B cell (primary cell): ENCODE results near the gene CLK1. TPM values are rescaled to one million over a fixed set of nuclear protein-coding genes. Genes with fewer than 3 reads are reported as not detected.

ENCODE experiments used
- ATAC-seq: fragments of 200-7000 bp; cut with Tn5 transposase; one replicate; pipeline ENCODE4 v1.10.0; 2021; ENCODE audit warnings: low read depth, mild to moderate bottlenecking, moderate number of reproducible peaks, moderate library complexity
- CTCF ChIA-PET: fragments of 350-600 bp; sonication (Branson Sonifier 250); formaldehyde crosslinking; loops from one replicate; lab custom pipeline; 2021; ENCODE audit warnings: antibody characterized with exemption, inconsistent platforms; lab: Charles Lee
- POLR2A ChIA-PET: fragments of 350-600 bp; sonication (Branson Sonifier 250); formaldehyde crosslinking; loops from one replicate; lab custom pipeline; 2021; ENCODE audit warnings: antibody characterized with exemption; lab: Charles Lee
- DNase-seq: peaks from one replicate; pipeline ENCODE4 v3.0.0; 2013
- H2AFZ ChIP-seq: 2 replicates; pipeline ENCODE4 v1.6.1; 2012; ENCODE audit warnings: mild to moderate bottlenecking, low read depth, low read length; ENCODE audit not compliant: insufficient read depth, poor library complexity, severe bottlenecking
- H3K27ac ChIP-seq, 2 donors: 1 replicate in 1 of 2; 2 replicates in 1 of 2; pipeline ENCODE4 v1.5.1; 2012 to 2013; ENCODE audit warnings: low read length in 2 of 2, mild to moderate bottlenecking in 2 of 2, moderate library complexity in 1 of 2
- H3K27me3 ChIP-seq, 4 experiments: fragments of 200-600 bp in 1 of 4; sonication (generic) in 1 of 4; replicated peaks in 1 of 4; 1 replicate in 2 of 4; 2 replicates in 2 of 4; pipeline versions ENCODE4 v1.6.1 to v1.7.0; 2013 to 2016; ENCODE audit warnings: low read length in 3 of 4, mild to moderate bottlenecking in 2 of 4, mixed read lengths in 1 of 4, moderate library complexity in 1 of 4; ENCODE audit not compliant: insufficient read depth in 4 of 4, control insufficient read depth in 3 of 4; ENCODE audit errors: control extremely low read depth in 1 of 4
- H3K36me3 ChIP-seq, 2 experiments: replicated peaks in 1 of 2; 1 replicate in 1 of 2; 2 replicates in 1 of 2; pipeline versions ENCODE4 v1.6.1 to v1.7.1; 2013; ENCODE audit warnings: low read length in 1 of 2; ENCODE audit not compliant: insufficient read depth in 2 of 2, control insufficient read depth in 1 of 2; ENCODE audit errors: control extremely low read depth in 1 of 2, extremely low read depth in 1 of 2
- H3K4me1 ChIP-seq, 2 donors: fragments of 200-600 bp in 1 of 2; sonication (generic) in 1 of 2; 1 replicate in 1 of 2; 2 replicates in 1 of 2; pipeline versions ENCODE4 v1.5.1 to v1.6.1; 2013 to 2017; ENCODE audit warnings: low read length in 2 of 2; ENCODE audit not compliant: control insufficient read depth in 2 of 2, insufficient read depth in 2 of 2
- H3K4me2 ChIP-seq: replicated peaks from 2 replicates; pipeline ENCODE3; 2012; ENCODE audit warnings: mild to moderate bottlenecking, low read depth, low read length; ENCODE audit not compliant: poor library complexity, severe bottlenecking
- H3K4me3 ChIP-seq, 5 experiments: fragments of 200-600 bp in 1 of 5; sonication (generic) in 1 of 5; 1 replicate in 3 of 5; 2 replicates in 2 of 5; pipeline versions ENCODE4 v1.5.1 to v1.7.0; 2011 to 2016; ENCODE audit warnings: low read length in 4 of 5, mild to moderate bottlenecking in 4 of 5, low read depth in 2 of 5, control low read depth in 1 of 5, moderate library complexity in 1 of 5; ENCODE audit not compliant: insufficient read depth in 1 of 5; ENCODE audit errors: control extremely low read depth in 1 of 5, extremely low read depth in 1 of 5
- H3K79me2 ChIP-seq: fragments of 200-600 bp; sonication (generic); one replicate; pipeline ENCODE4 v1.6.0; 2016; ENCODE audit warnings: low read length; ENCODE audit not compliant: control insufficient read depth, insufficient read depth
- H3K9ac ChIP-seq: fragments of 200-600 bp; sonication (generic); 2 replicates; pipeline ENCODE4 v1.6.1; 2017; ENCODE audit warnings: mild to moderate bottlenecking, low read length, moderate library complexity
- H3K9me3 ChIP-seq, 3 donors: one replicate each; pipeline versions ENCODE4 v1.6.1 to v1.7.1; 2013; ENCODE audit warnings: low read length in 2 of 3; ENCODE audit not compliant: control insufficient read depth in 2 of 3, insufficient read depth in 1 of 3; ENCODE audit errors: control extremely low read depth in 1 of 3
- H4K20me1 ChIP-seq: 2 replicates; pipeline ENCODE4 v1.6.0; 2012; ENCODE audit warnings: mild to moderate bottlenecking, low read length; ENCODE audit not compliant: insufficient read depth, control insufficient read depth, poor library complexity, severe bottlenecking
- H3K27ac Mint-ChIP-seq: one replicate; pipeline ENCODE4 v1.8.0; 2021; ENCODE audit warnings: mixed read lengths
- H3K27me3 Mint-ChIP-seq: one replicate; pipeline ENCODE4 v1.8.0; 2021; ENCODE audit warnings: mixed read lengths
- H3K4me1 Mint-ChIP-seq: one replicate; pipeline ENCODE4 v1.8.0; 2021; ENCODE audit warnings: mixed read lengths
- H3K4me3 Mint-ChIP-seq: one replicate; pipeline ENCODE4 v1.8.0; 2021; ENCODE audit warnings: mixed read lengths
- H3K9me3 Mint-ChIP-seq: one replicate; pipeline ENCODE4 v1.8.0; 2022; ENCODE audit warnings: mixed read lengths; ENCODE audit not compliant: insufficient read depth
- EZH2 ChIP-seq: IDR thresholded peaks from 2 replicates; pipeline ENCODE4 v1.6.1; 2012; ENCODE audit warnings: borderline replicate concordance, low read depth, mild to moderate bottlenecking, moderate library complexity, low read length; ENCODE audit not compliant: insufficient read depth, poor library complexity, severe bottlenecking
- whole genome bisulfite sequencing: methylation state at CpG from one replicate; pipeline ENCODE4 v1.1.5; 2013; ENCODE audit warnings: missing lambda C conversion rate; ENCODE audit not compliant: insufficient coverage; 5-methylcytosine and 5-hydroxymethylcytosine counted together
- intact Hi-C: fragments of 100-400 bp; cut with micrococcal nuclease; formaldehyde crosslinking; loops from one replicate; pipeline ENCODE4 v1.10.0; 2022
- polyA plus RNA-seq: library from polyadenylated mRNA; depleted of rRNA; stranded (reverse); fragments of >200 nt; gene quantifications from 2 replicates; pipeline ENCODE4 v1.2.3, GENCODE V29; 2012
- small RNA-seq: library from RNA; depleted of rRNA; stranded (forward); fragments of <200 nt; gene quantifications from one replicate; pipeline ENCODE3, GENCODE V24; 2012; ENCODE audit warnings: low replicate concordance, low read depth; ENCODE audit not compliant: insufficient read length
- total RNA-seq, 2 donors: library from RNA; stranded (reverse); fragments of 120-200 nt in 1 of 2; gene quantifications; 1 replicate in 1 of 2; 2 replicates in 1 of 2; pipeline versions ENCODE4 v1.2.3 to v1.2.4, GENCODE V29; 2013 to 2022
- TF ChIP-seq, protein P1 (sequence below): fragments of 200-600 bp; IDR thresholded peaks from one replicate; pipeline ENCODE4 v1.8.0; 2022; ENCODE audit warnings: antibody characterized with exemption, mild to moderate bottlenecking

CLK1 gene
- total and polyA plus RNA-seq, 2 donors (not counting 1 experiment from before 2014, with no cell fraction given) = 396 to 579 TPM

DNA sequence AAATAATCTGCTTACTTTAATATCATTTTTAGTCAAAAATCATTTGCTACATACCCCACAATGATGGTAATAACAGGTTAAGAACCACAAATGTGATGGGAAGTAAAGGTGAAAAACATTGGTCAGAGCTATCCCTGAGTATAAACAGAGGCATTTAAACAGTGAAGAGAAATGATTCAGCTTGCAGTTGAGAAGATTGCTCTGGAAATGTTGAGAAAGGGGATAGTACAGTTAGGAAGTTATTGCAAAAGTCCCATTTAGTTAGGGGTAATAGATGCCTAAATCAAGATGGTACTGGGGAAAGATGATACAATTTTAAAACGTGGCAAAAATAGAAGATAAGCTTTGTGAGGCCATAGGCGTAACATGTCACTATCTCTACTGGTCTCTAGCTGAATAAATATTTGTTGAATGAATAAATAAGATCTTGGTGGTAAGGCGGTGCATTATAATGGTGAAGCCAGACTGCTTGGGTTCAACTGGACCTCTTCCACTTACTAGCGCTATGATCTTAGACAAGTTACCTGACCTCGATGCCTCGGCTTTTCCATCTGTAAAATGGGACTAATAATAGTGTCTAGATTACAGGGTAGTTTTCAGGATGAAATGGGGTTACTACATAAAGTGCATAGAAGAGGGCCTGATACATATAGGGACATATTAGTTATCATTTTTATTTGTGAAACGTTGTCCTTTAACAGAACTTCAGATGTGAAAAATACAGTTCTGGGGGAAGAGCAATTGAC, 54.8 kb downstream of the CLK1 start:
- no peak for DNase-seq
- peaks cover 26% of the 10 kb centered on the region for H3K79me2 ChIP-seq
- CTCF ChIA-PET = interaction anchor here (2.2 kb wide), 1 partner anchor 97 kb away, joined by 10 read pairs; no protein-coding TSS in a partner anchor
- POLR2A ChIA-PET = no interaction called here
- H3K27me3 Mint-ChIP-seq = peaks cover 4% of the 10 kb centered on the region
- WGBS = 100% methylated on average over 1 of the region's 7 CpGs
- H4K20me1 ChIP-seq = peaks cover 29% of the 10 kb centered on the region
- no peak overlapping the region for H3K4me3 ChIP-seq
- TF ChIP-seq, protein P1, sequence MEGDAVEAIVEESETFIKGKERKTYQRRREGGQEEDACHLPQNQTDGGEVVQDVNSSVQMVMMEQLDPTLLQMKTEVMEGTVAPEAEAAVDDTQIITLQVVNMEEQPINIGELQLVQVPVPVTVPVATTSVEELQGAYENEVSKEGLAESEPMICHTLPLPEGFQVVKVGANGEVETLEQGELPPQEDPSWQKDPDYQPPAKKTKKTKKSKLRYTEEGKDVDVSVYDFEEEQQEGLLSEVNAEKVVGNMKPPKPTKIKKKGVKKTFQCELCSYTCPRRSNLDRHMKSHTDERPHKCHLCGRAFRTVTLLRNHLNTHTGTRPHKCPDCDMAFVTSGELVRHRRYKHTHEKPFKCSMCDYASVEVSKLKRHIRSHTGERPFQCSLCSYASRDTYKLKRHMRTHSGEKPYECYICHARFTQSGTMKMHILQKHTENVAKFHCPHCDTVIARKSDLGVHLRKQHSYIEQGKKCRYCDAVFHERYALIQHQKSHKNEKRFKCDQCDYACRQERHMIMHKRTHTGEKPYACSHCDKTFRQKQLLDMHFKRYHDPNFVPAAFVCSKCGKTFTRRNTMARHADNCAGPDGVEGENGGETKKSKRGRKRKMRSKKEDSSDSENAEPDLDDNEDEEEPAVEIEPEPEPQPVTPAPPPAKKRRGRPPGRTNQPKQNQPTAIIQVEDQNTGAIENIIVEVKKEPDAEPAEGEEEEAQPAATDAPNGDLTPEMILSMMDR = no peak
- no peak for TF ChIP-seq EZH2
- no peaks in the 10 kb centered on the region for H3K9me3 ChIP-seq
- no peak overlapping the region for H3K4me2 ChIP-seq
- no peak overlapping the region for H2AFZ ChIP-seq
- H3K9me3 Mint-ChIP-seq = no peaks in the 10 kb centered on the region
- peaks cover 7 to 17% of the 10 kb centered on the region in 2 experiments for H3K36me3 ChIP-seq
- no peak overlapping the region for H3K27ac Mint-ChIP-seq
- peaks cover 32% of the 10 kb centered on the region for H3K4me1 Mint-ChIP-seq
- ATAC-seq = no peak
- no peak overlapping the region for H3K9ac ChIP-seq
- peaks cover 19 to 24% of the 10 kb centered on the region in 2 donors for H3K4me1 ChIP-seq
- intact Hi-C loops = loop anchor here (2.0 to 10.0 kb wide), 6 partner anchors 232 to 1568 kb away; partner anchors contain the start of genes BMPR2, CFLAR and FZD7
- H3K27me3 ChIP-seq = no peaks in the 10 kb centered on the region
- H3K4me3 Mint-ChIP-seq = peak overlapping the region; percentile 11
- H3K27ac ChIP-seq = no peak overlapping the region

Small RNAs within 50 kb of the gene (small RNA-seq; reads per million reads assigned to genes)
- gene RF00019 = not detected
- gene RNA5SP115 = not detected
- not detected for gene RNU6-312P
- gene RNU6-31P = not detected
- not detected for gene RNU6-762P

Other genes starting within 250 kb of the CLK1 start
- 109 and 120 TPM in 2 replicates for gene BZW1, start 52.7 kb downstream of the CLK1 start, total RNA-seq
- 53.8 and 91.4 TPM in 2 replicates for gene BZW1, start 52.7 kb downstream of the CLK1 start, polyA plus RNA-seq
- 55.5 and 57.9 TPM in 2 replicates for gene PPIL3, start 24.4 kb upstream of the CLK1 start, total RNA-seq
- gene PPIL3, start 24.4 kb upstream of the CLK1 start, polyA plus RNA-seq = 36.2 and 61.4 TPM in 2 replicates
- 26.7 and 32.9 TPM in 2 replicates for gene NIF3L1, start 24.7 kb upstream of the CLK1 start, total RNA-seq
- 13.5 and 22.6 TPM in 2 replicates for gene NIF3L1, start 24.7 kb upstream of the CLK1 start, polyA plus RNA-seq
- 50.6 and 63.6 TPM in 2 replicates for gene ORC2, start 99.0 kb upstream of the CLK1 start, total RNA-seq
- gene ORC2, start 99.0 kb upstream of the CLK1 start, polyA plus RNA-seq = 6.4 and 9.5 TPM in 2 replicates
- 30.1 and 32.4 TPM in 2 replicates for gene HYCC2, start 207.0 kb upstream of the CLK1 start, total RNA-seq
- gene HYCC2, start 207.0 kb upstream of the CLK1 start, polyA plus RNA-seq = 3.6 and 9.0 TPM in 2 replicates
- 35.1 and 44.7 TPM in 2 replicates for gene NDUFB3, start 207.3 kb upstream of the CLK1 start, total RNA-seq
- 11.1 and 13.0 TPM in 2 replicates for gene NDUFB3, start 207.3 kb upstream of the CLK1 start, polyA plus RNA-seq